Liver (tissue), 9 donors: ENCODE measurements around the gene THOC7. TPM values are rescaled to one million over a fixed set of nuclear protein-coding genes. Genes with fewer than 3 reads are reported as not detected.
A peak's percentile ranks its signal among the peaks of the same experiment; 100 is the strongest.

Experiments
- DNase-seq: peaks from one replicate; pipeline ENCODE4 v3.0.0-alpha.2; 2017; ENCODE audit warnings: low spot score
- H3K27ac ChIP-seq, 2 donors: one replicate each; pipeline ENCODE4 v1.7.0; 2013; ENCODE audit warnings: inconsistent platforms in 2 of 2, low read length in 2 of 2, control low read depth in 1 of 2, low read depth in 1 of 2, mild to moderate bottlenecking in 1 of 2
- H3K27me3 ChIP-seq, 4 donors: one replicate each; pipeline versions ENCODE4 v1.6.1 to v1.7.0; 2013; ENCODE audit warnings: low read length in 3 of 4, inconsistent platforms in 1 of 4, mild to moderate bottlenecking in 1 of 4, moderate library complexity in 1 of 4; ENCODE audit not compliant: control insufficient read depth in 4 of 4, insufficient read depth in 4 of 4
- H3K36me3 ChIP-seq, 4 donors: one replicate each; pipeline versions ENCODE4 v1.6.1 to v1.7.0; 2013; ENCODE audit warnings: low read length in 3 of 4, mild to moderate bottlenecking in 3 of 4, low read depth in 1 of 4, moderate library complexity in 1 of 4; ENCODE audit not compliant: control insufficient read depth in 4 of 4, insufficient read depth in 3 of 4
- H3K4me1 ChIP-seq, 4 donors: one replicate each; pipeline versions ENCODE4 v1.6.1 to v1.7.0; 2013; ENCODE audit warnings: low read length in 3 of 4, mild to moderate bottlenecking in 3 of 4, moderate library complexity in 1 of 4; ENCODE audit not compliant: control insufficient read depth in 4 of 4, insufficient read depth in 4 of 4
- H3K4me3 ChIP-seq, 3 donors: one replicate each; pipeline versions ENCODE4 v1.6.1 to v1.7.0; 2013; ENCODE audit warnings: low read length in 3 of 3, control low read depth in 1 of 3, low read depth in 1 of 3, mild to moderate bottlenecking in 1 of 3
- H3K9ac ChIP-seq, 2 donors: one replicate each; pipeline ENCODE4 v1.7.0; 2013; ENCODE audit warnings: low read length in 2 of 2, mild to moderate bottlenecking in 2 of 2, moderate library complexity in 2 of 2, control low read depth in 1 of 2, low read depth in 1 of 2
- H3K9me3 ChIP-seq, 4 donors: one replicate each; pipeline versions ENCODE4 v1.6.1 to v1.7.0; 2013; ENCODE audit warnings: low read length in 3 of 4; ENCODE audit not compliant: control insufficient read depth in 4 of 4
- ATF3 ChIP-seq: IDR thresholded peaks from 2 replicates; pipeline ENCODE4 v1.6.1; 2016; ENCODE audit warnings: antibody characterized with exemption
- CTCF ChIP-seq: fragments of 150-350 bp; IDR thresholded peaks from 2 replicates; pipeline ENCODE4 v1.5.1; 2017; ENCODE audit warnings: improper control_type of control experiment, low read depth, low read length; ENCODE audit not compliant: missing input control
- EGR1 ChIP-seq, 2 donors: IDR thresholded peaks; 2 replicates each; pipeline ENCODE4 v1.6.1; 2016 to 2018; ENCODE audit warnings: antibody characterized with exemption in 2 of 2, low read depth in 2 of 2
- FOXA1 ChIP-seq: IDR thresholded peaks from 2 replicates; pipeline ENCODE4 v1.6.1; 2016; ENCODE audit warnings: antibody characterized with exemption
- FOXA2 ChIP-seq: IDR thresholded peaks from 2 replicates; pipeline ENCODE4 v1.6.1; 2016; ENCODE audit warnings: antibody characterized with exemption
- GABPA ChIP-seq, 2 donors: IDR thresholded peaks in 1 of 2; conservative IDR thresholded peaks in 1 of 2; 2 replicates each; pipeline ENCODE4 v1.6.1; 2016; ENCODE audit warnings: antibody characterized with exemption in 2 of 2, mild to moderate bottlenecking in 1 of 2, moderate library complexity in 1 of 2
- HNF4A ChIP-seq, 2 donors: conservative IDR thresholded peaks; 2 replicates each; pipeline ENCODE4 v1.6.1; 2016; ENCODE audit warnings: antibody characterized with exemption in 2 of 2, mild to moderate bottlenecking in 2 of 2
- HNF4G ChIP-seq: IDR thresholded peaks from 2 replicates; pipeline ENCODE4 v1.6.1; 2016; ENCODE audit warnings: antibody characterized with exemption
- JUND ChIP-seq, 2 donors: IDR thresholded peaks; 2 replicates each; pipeline ENCODE4 v1.6.1; 2016; ENCODE audit warnings: antibody characterized with exemption in 2 of 2
- MAX ChIP-seq: IDR thresholded peaks from 2 replicates; pipeline ENCODE4 v1.6.1; 2016; ENCODE audit warnings: antibody characterized with exemption
- NR2F2 ChIP-seq: IDR thresholded peaks from 2 replicates; pipeline ENCODE4 v1.6.1; 2016; ENCODE audit warnings: antibody characterized with exemption
- RAD21 ChIP-seq, 2 donors: IDR thresholded peaks; 2 replicates each; pipeline ENCODE4 v1.6.1; 2016; ENCODE audit warnings: antibody characterized with exemption in 2 of 2, mild to moderate bottlenecking in 2 of 2
- REST ChIP-seq: IDR thresholded peaks from 2 replicates; pipeline ENCODE4 v1.6.1; 2016; ENCODE audit warnings: antibody characterized with exemption, mild to moderate bottlenecking
- RXRA ChIP-seq, 2 donors: IDR thresholded peaks; 2 replicates each; pipeline ENCODE4 v1.6.1; 2017 to 2018; ENCODE audit warnings: antibody characterized with exemption in 2 of 2, mild to moderate bottlenecking in 1 of 2
- SP1 ChIP-seq: IDR thresholded peaks from 2 replicates; pipeline ENCODE4 v1.6.1; 2018; ENCODE audit warnings: antibody characterized with exemption, mild to moderate bottlenecking
- TAF1 ChIP-seq: conservative IDR thresholded peaks from 2 replicates; pipeline ENCODE4 v1.6.1; 2016; ENCODE audit warnings: antibody characterized with exemption, mild to moderate bottlenecking
- YY1 ChIP-seq: IDR thresholded peaks from 2 replicates; pipeline ENCODE4 v1.6.1; 2016; ENCODE audit warnings: antibody characterized with exemption, mild to moderate bottlenecking
- ZBTB33 ChIP-seq: IDR thresholded peaks from 2 replicates; pipeline ENCODE4 v1.6.1; 2016; ENCODE audit warnings: antibody characterized with exemption
- WGBS: extraction: QIAGEN DNeasy Blood & Tissue Kit; methylation state at CpG from one replicate; pipeline ENCODE4 v1.1.7; 2013; 5-methylcytosine and 5-hydroxymethylcytosine counted together
- polyA plus RNA-seq, 2 donors: library from polyadenylated mRNA; stranded (reverse) in 1 of 2; unstranded in 1 of 2; fragments of 200-250 nt in 1 of 2; fragments of >200 nt in 1 of 2; fragmentation: Nextera tagmentation in 1 of 2; extraction: Ambion mirVana in 1 of 2; gene quantifications; one replicate each; pipeline versions ENCODE4 v1.2.1 to v1.2.3, GENCODE V29; 2013 to 2015
- total RNA-seq, 2 donors: library from RNA; depleted of rRNA; stranded (reverse); fragments of >200 nt; gene quantifications; one replicate each; pipeline ENCODE4 v1.2.3, GENCODE V29; 2014
- donor health status: healthy.
- donor health status: healthy.
- donor health status: healthy.
- donor health status: healthy.
- donor health status: healthy.

The THOC7 gene
- total and polyA plus RNA-seq, 4 donors: 11.7 to 38.6 (median 23.0) TPM

- Histone ChIP-seq H3K9me3 (no peaks in the 10 kb centered on the region), H3K4me1 (peaks cover 7 to 32% (median 23%) of the 10 kb centered on the region in 4 donors), H3K27ac (peak overlapping the region; percentile 96 to 97), H3K4me3 (peak overlapping the region; percentile 76 to 92 (median 77)), H3K36me3 (peaks cover 0 to 15% (median 6%) of the 10 kb centered on the region in 4 donors), H3K9ac (peak overlapping the region; percentile 69 to 73), H3K27me3 (no peaks in the 10 kb centered on the region)
- DNase-seq: peak; percentile 58
- TF ChIP-seq RXRA (IDR thresholded peaks at IDR 0.05): peak in 1 of 2 donors; percentile 24
- no peak for TF ChIP-seq ATF3
- 5% methylated on average over 46 of the region's 46 CpGs for WGBS
Observed at GRCh38 chr3:63912768-63913588, 49.4 kb upstream of the THOC7 start.

- WGBS: under 1% methylated on average over 115 of the region's 115 CpGs
- TF ChIP-seq FOXA1: no peak
- TF ChIP-seq FOXA2: no peak
- TF ChIP-seq GABPA (IDR thresholded peaks at IDR 0.05 in 1 of 2, conservative IDR thresholded peaks at IDR 0.05 in 1 of 2): peak; percentile 44 to 45
- TF ChIP-seq ATF3: no peak
- peak; percentile 36 for TF ChIP-seq TAF1
- peak; percentile 74 for TF ChIP-seq REST
- TF ChIP-seq HNF4G: peak; percentile 49
- no peak for TF ChIP-seq ZBTB33
- TF ChIP-seq EGR1 (IDR thresholded peaks at IDR 0.05; ENCODE audit: low read depth in 2 of 2): no peak
- peak in 1 of 2 donors; percentile 19 for TF ChIP-seq JUND (IDR thresholded peaks at IDR 0.05)
- TF ChIP-seq CTCF: peak; percentile 22
- TF ChIP-seq SP1: peak; percentile 65
- TF ChIP-seq NR2F2: no peak
- TF ChIP-seq MAX: peak; percentile 14
- no peak for TF ChIP-seq RXRA (IDR thresholded peaks at IDR 0.05)
- TF ChIP-seq YY1: peak; percentile 74
- TF ChIP-seq RAD21 (IDR thresholded peaks at IDR 0.05): peak in 1 of 2 donors; percentile 57
- TF ChIP-seq HNF4A (conservative IDR thresholded peaks at IDR 0.05): peak; percentile 45 to 54
Observed at GRCh38 chr3:63911873-63912767, 48.5 kb upstream of the THOC7 start, which contains the start of gene SCAANT1. SCAANT1 (minus strand) TSS chr3:63912383.

More at GRCh38 chr3:63911873-63912767, 48.5 kb upstream of the THOC7 start, which contains the start of gene SCAANT1:
- H3K27me3 ChIP-seq: no peaks in the 10 kb centered on the region
- peak within 1 kb of the TSS; percentile 96 to 97 for H3K27ac ChIP-seq
- H3K36me3 ChIP-seq: peaks cover 0 to 10% (median 5%) of the 10 kb centered on the region in 4 donors
- peak within 1 kb of the TSS; percentile 77 to 92 (median 85) for H3K4me3 ChIP-seq
- no peaks in the 10 kb centered on the region for H3K9me3 ChIP-seq
- H3K4me1 ChIP-seq: peaks cover 7 to 32% (median 23%) of the 10 kb centered on the region in 4 donors
- DNase-seq: peak; percentile 83
- peak within 1 kb of the TSS; percentile 73 to 75 for H3K9ac ChIP-seq
